IMR-90 (cell line): Measurements from ENCODE around the gene MAPK9.

Experiments used
- CHD1 ChIP-seq: IDR thresholded peaks from 2 replicates; pipeline ENCODE4 v1.6.1; 2012; ENCODE audit warnings: low read depth, low read length, improper control_type of control experiment
- CTCF ChIP-seq: conservative IDR thresholded peaks from 2 replicates; pipeline ENCODE4 v1.5.1; 2012; ENCODE audit warnings: mild to moderate bottlenecking, low read depth, low read length, improper control_type of control experiment
- POLR2A ChIP-seq: IDR thresholded peaks from 2 replicates; pipeline ENCODE4 v1.6.1; 2012; ENCODE audit warnings: mild to moderate bottlenecking, low read depth, low read length

- TF ChIP-seq POLR2A (no peak), CHD1 (no peak), CTCF (no peak)
Measured at GRCh38 chr5:180210961-180211760, 80.7 kb downstream of the MAPK9 start.
